ENCODE measurements around the gene CACNA1H. TPM values are rescaled to one million over a fixed set of nuclear protein-coding genes. Genes with fewer than 3 reads are reported as not detected.

Gene CACNA1H
- total RNA-seq, 1 donor from 2014 or later, result 9.5 TPM

DNA sequence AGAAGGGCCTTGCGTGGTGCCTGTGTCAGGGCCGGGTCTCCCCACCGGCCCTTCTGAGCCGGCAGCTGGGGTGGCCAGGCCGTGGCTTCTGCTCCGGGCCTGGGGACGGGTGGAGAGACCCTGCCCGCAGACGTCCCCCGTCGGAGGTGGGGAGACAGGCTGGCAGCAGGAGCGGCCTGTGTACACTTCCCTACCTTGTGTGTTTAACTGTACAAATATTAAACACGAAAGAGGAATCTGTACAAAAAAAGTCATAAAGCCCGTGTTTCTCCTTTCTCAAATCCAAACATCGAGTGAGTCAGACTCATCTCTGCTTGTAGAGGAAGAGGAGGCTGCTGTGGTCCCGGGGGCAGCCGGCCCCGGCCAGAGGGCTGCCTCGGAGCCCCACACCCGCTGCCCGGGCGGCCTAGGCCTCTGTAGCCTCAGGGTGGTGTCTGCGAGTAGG lies 2.0 kb downstream of the CACNA1H start:
- Histone ChIP-seq H3K27ac (no peak overlapping the region), H3K9ac (no peak overlapping the region), H3K79me2 (ENCODE audit: low read depth) (peaks cover 21% of the 10 kb centered on the region), H3K4me2 (peak overlapping the region; percentile 95), H3K4me3 (peak overlapping the region; percentile 59), H3K27me3 (peaks cover 11% of the 10 kb centered on the region), H3K9me3 (ENCODE audit: low read depth) (no peaks in the 10 kb centered on the region), H3K36me3 (no peaks in the 10 kb centered on the region), H4K20me1 (ENCODE audit: low read depth) (peaks cover 63% of the 10 kb centered on the region), H3F3A (ENCODE audit: low read depth) (peaks cover 14% of the 10 kb centered on the region), H3K4me1 (peaks cover 22% of the 10 kb centered on the region), H2AFZ (replicated peaks) (no peak overlapping the region)
- no peak for DNase-seq (ENCODE audit: low spot score)
- Mint-ChIP-seq H3K27me3 (ENCODE audit: insufficient read depth, low read depth) (peaks cover 11% of the 10 kb centered on the region), H3K4me3 (no peak overlapping the region), H3K36me3 (no peaks in the 10 kb centered on the region), H3K9me3 (peaks cover 2% of the 10 kb centered on the region), H3K4me1 (peaks cover 17% of the 10 kb centered on the region), H3K27ac (no peak overlapping the region)
- TF ChIP-seq CTCF (IDR thresholded peaks at IDR 0.05), result no peak
- TF ChIP-seq EZH2 (IDR thresholded peaks at IDR 0.05), result no peak
- TF ChIP-seq EZH2phosphoT487 (IDR thresholded peaks at IDR 0.05), result no peak

- no peaks in the 10 kb centered on the region for H3K9me3 ChIP-seq (ENCODE audit: low read depth)
- no peak for DNase-seq (ENCODE audit: low spot score)
- Mint-ChIP-seq H3K27ac (no peak overlapping the region), H3K9me3 (peaks cover 2% of the 10 kb centered on the region), H3K36me3 (no peaks in the 10 kb centered on the region), H3K27me3 (ENCODE audit: insufficient read depth, low read depth) (peaks cover 9% of the 10 kb centered on the region), H3K4me3 (peak overlapping the region; percentile 73), H3K4me1 (peaks cover 17% of the 10 kb centered on the region)
- peaks cover 21% of the 10 kb centered on the region for H3K79me2 ChIP-seq (ENCODE audit: low read depth)
- H3K4me1 ChIP-seq, result peaks cover 22% of the 10 kb centered on the region
- H2AFZ ChIP-seq (replicated peaks), result no peak overlapping the region
- peaks cover 14% of the 10 kb centered on the region for H3F3A ChIP-seq (ENCODE audit: low read depth)
- H4K20me1 ChIP-seq (ENCODE audit: low read depth), result peaks cover 69% of the 10 kb centered on the region
- no peak overlapping the region for H3K4me2 ChIP-seq
- TF ChIP-seq EZH2 (IDR thresholded peaks at IDR 0.05) (no peak), CTCF (IDR thresholded peaks at IDR 0.05) (no peak), EZH2phosphoT487 (IDR thresholded peaks at IDR 0.05) (no peak)
- peaks cover 11% of the 10 kb centered on the region for H3K27me3 ChIP-seq
- no peak overlapping the region for H3K27ac ChIP-seq
- H3K9ac ChIP-seq, result no peak overlapping the region
- H3K36me3 ChIP-seq, result no peaks in the 10 kb centered on the region
- no peak overlapping the region for H3K4me3 ChIP-seq
Observed at GRCh38 chr16:1155353-1156054, 2.6 kb downstream of the CACNA1H start.

- no peak overlapping the region for H3K4me2 ChIP-seq
- Mint-ChIP-seq H3K36me3 (no peaks in the 10 kb centered on the region), H3K9me3 (no peaks in the 10 kb centered on the region), H3K27me3 (ENCODE audit: insufficient read depth, low read depth) (peaks cover 6% of the 10 kb centered on the region), H3K4me3 (no peak overlapping the region), H3K27ac (no peak overlapping the region), H3K4me1 (peaks cover 12% of the 10 kb centered on the region)
- H3K9me3 ChIP-seq (ENCODE audit: low read depth), result no peaks in the 10 kb centered on the region
- H4K20me1 ChIP-seq (ENCODE audit: low read depth), result peaks cover 77% of the 10 kb centered on the region
- H3K27me3 ChIP-seq, result peaks cover 11% of the 10 kb centered on the region
- peaks cover 21% of the 10 kb centered on the region for H3K79me2 ChIP-seq (ENCODE audit: low read depth)
- peaks cover 21% of the 10 kb centered on the region for H3K4me1 ChIP-seq
- no peak for DNase-seq (ENCODE audit: low spot score)
- no peak overlapping the region for H2AFZ ChIP-seq (replicated peaks)
- no peak overlapping the region for H3K27ac ChIP-seq
- H3K9ac ChIP-seq, result no peak overlapping the region
- TF ChIP-seq EZH2 (IDR thresholded peaks at IDR 0.05), result no peak
- no peak for TF ChIP-seq EZH2phosphoT487 (IDR thresholded peaks at IDR 0.05)
- no peak for TF ChIP-seq CTCF (IDR thresholded peaks at IDR 0.05)
- H3K4me3 ChIP-seq, result no peak overlapping the region
- H3K36me3 ChIP-seq, result no peaks in the 10 kb centered on the region
- H3F3A ChIP-seq (ENCODE audit: low read depth), result peaks cover 9% of the 10 kb centered on the region
Observed at GRCh38 chr16:1156055-1156982, 3.4 kb downstream of the CACNA1H start.
